ENCODE data around the gene BCL2L14. TPM values are rescaled to one million over a fixed set of nuclear protein-coding genes. Genes with fewer than 3 reads are reported as not detected.

Gene BCL2L14
- total and polyA plus RNA-seq, 2 of the 13 experiments (the other 11 are each of a cell fraction or from before 2014, with no cell fraction given): 0.11 TPM; not detected in 1

DNA sequence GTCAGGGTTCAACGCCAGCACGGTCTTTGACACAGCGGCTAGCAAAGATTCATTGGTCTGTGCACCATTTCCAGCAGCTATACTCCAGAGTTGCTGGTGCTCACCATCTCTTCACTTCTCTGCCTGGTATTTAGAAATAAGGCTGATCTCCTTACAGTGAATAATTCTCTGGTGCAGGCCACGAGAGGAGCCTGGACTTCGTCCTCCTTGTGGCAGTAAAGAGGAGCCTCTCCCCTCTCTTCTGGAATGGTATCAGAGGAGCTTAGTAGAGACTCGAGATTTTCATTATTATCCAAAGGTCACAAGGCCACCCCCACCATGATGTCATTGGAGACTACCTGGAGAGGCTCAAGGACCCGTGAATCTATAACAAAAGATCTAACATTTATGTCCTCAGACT is 30.8 kb upstream of the BCL2L14 start:
- H3K9ac ChIP-seq (ENCODE audit: insufficient read depth, low read depth, low read length): no peak overlapping the region
- H3K4me2 ChIP-seq (ENCODE audit: low read depth, low read length): no peak overlapping the region
- TF ChIP-seq MZF1 (CRISPR knock-in tag; IDR thresholded peaks at IDR 0.05; ENCODE audit: borderline replicate concordance): no peak
- no peak for TF ChIP-seq ZNF660 (CRISPR knock-in tag; IDR thresholded peaks at IDR 0.05; ENCODE audit: borderline replicate concordance, low read depth)
- TF ChIP-seq ZNF619 (CRISPR knock-in tag; IDR thresholded peaks at IDR 0.05): no peak
- TF ChIP-seq NFE2 (CRISPR knock-in tag; IDR thresholded peaks at IDR 0.05): no peak
- TF ChIP-seq, protein P1, sequence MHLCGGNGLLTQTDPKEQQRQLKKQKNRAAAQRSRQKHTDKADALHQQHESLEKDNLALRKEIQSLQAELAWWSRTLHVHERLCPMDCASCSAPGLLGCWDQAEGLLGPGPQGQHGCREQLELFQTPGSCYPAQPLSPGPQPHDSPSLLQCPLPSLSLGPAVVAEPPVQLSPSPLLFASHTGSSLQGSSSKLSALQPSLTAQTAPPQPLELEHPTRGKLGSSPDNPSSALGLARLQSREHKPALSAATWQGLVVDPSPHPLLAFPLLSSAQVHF (CRISPR knock-in tag; IDR thresholded peaks at IDR 0.05): no peak
- TF ChIP-seq, protein P2, sequence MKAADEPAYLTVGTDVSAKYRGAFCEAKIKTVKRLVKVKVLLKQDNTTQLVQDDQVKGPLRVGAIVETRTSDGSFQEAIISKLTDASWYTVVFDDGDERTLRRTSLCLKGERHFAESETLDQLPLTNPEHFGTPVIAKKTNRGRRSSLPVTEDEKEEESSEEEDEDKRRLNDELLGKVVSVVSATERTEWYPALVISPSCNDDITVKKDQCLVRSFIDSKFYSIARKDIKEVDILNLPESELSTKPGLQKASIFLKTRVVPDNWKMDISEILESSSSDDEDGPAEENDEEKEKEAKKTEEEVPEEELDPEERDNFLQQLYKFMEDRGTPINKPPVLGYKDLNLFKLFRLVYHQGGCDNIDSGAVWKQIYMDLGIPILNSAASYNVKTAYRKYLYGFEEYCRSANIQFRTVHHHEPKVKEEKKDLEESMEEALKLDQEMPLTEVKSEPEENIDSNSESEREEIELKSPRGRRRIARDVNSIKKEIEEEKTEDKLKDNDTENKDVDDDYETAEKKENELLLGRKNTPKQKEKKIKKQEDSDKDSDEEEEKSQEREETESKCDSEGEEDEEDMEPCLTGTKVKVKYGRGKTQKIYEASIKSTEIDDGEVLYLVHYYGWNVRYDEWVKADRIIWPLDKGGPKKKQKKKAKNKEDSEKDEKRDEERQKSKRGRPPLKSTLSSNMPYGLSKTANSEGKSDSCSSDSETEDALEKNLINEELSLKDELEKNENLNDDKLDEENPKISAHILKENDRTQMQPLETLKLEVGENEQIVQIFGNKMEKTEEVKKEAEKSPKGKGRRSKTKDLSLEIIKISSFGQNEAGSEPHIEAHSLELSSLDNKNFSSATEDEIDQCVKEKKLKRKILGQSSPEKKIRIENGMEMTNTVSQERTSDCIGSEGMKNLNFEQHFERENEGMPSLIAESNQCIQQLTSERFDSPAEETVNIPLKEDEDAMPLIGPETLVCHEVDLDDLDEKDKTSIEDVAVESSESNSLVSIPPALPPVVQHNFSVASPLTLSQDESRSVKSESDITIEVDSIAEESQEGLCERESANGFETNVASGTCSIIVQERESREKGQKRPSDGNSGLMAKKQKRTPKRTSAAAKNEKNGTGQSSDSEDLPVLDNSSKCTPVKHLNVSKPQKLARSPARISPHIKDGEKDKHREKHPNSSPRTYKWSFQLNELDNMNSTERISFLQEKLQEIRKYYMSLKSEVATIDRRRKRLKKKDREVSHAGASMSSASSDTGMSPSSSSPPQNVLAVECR (CRISPR knock-in tag; IDR thresholded peaks at IDR 0.05; ENCODE audit: borderline replicate concordance): no peak
- no peak for TF ChIP-seq DNMT1 (CRISPR knock-in tag; IDR thresholded peaks at IDR 0.05)
- TF ChIP-seq RNF2 (conservative IDR thresholded peaks at IDR 0.05; ENCODE audit: low read depth): no peak
- no peak for TF ChIP-seq ZNF670 (CRISPR knock-in tag; IDR thresholded peaks at IDR 0.05; ENCODE audit: borderline replicate concordance)
- no peak for TF ChIP-seq SIN3B (IDR thresholded peaks at IDR 0.05; ENCODE audit: low read length)
- H4K20me1 ChIP-seq (ENCODE audit: insufficient read depth, low read length): no peaks in the 10 kb centered on the region
- 0 out of 5 replicates have a peak, but pooled peaks cover 0 to 7% of the 10 kb centered on the region in 2 experiments for H3K27me3 ChIP-seq (ENCODE audit: control insufficient read depth in 1 of 2, insufficient read depth in 2 of 2, low read length in 2 of 2)
- 40% methylated on average over 7 of the region's 7 CpGs for WGBS (ENCODE audit: low lambda C conversion rate)
- no peak for FAIRE-seq
- no peak for DNase-seq (ENCODE audit: low spot score)
- intact Hi-C loops (cut with micrococcal nuclease; ENCODE audit: unreplicated experiment) (loop anchor here (10.0 kb wide), 1 partner anchor 135 kb away; no protein-coding TSS in a partner anchor), in situ Hi-C loops (cut with HindIII; ENCODE audit: extremely low pct_ligation_motif_present, low pct_unique_long_range_greater_than_20kb) (no loop called here)
- POLR2A ChIA-PET: no interaction called here
- no TSS peak for BruUV-seq (replicated peaks)
- CTCF ChIA-PET (ENCODE audit: low intra/inter-chr PET ratio, low total read pairs): no interaction called here
- no peak overlapping the region for H3K4me3 ChIP-seq (replicated peaks in 1 of 3; ENCODE audit: insufficient read depth in 1 of 3, low read depth in 2 of 3, low read length in 3 of 3)
- ATAC-seq: no peak
- H2AFZ ChIP-seq (ENCODE audit: low read length): no peak overlapping the region
- H3K9me3 ChIP-seq (ENCODE audit: low read length): no peaks in the 10 kb centered on the region
- no peaks in the 10 kb centered on the region for H3K79me2 ChIP-seq (ENCODE audit: insufficient read depth, low read length)
- no peaks in the 10 kb centered on the region for H3K36me3 ChIP-seq (replicated peaks in 1 of 2; ENCODE audit: control insufficient read depth in 1 of 2, insufficient read depth in 2 of 2, low read length in 2 of 2)
- no peaks in the 10 kb centered on the region for H3K4me1 ChIP-seq (ENCODE audit: insufficient read depth, low read length)
- no peak overlapping the region for H3K27ac ChIP-seq (ENCODE audit: extremely low read length, insufficient read depth, low read length)
